Muscle of back (tissue), 11 donors: Measurements from ENCODE around the gene NCKAP5. TPM values are rescaled to one million over a fixed set of nuclear protein-coding genes. Genes with fewer than 3 reads are reported as not detected.

ENCODE experiments used
- DNase-seq, 3 donors: peaks; one replicate each; pipeline versions ENCODE4 v3.0.0 to v3.0.0-alpha.2; 2013
- polyA plus RNA-seq, 10 donors: library from polyadenylated mRNA; unstranded; fragments of 120-200 nt; gene quantifications; one replicate each; pipeline ENCODE4 v1.2.1, GENCODE V29; 2013; ENCODE audit not compliant: insufficient read length in 10 of 10

Gene NCKAP5
- polyA plus RNA-seq, 10 donors: 3.3 to 8.8 (median 6.7) TPM

GRCh38 chr2:132953771-132954170 lies 614.5 kb downstream of the NCKAP5 start:
- DNase-seq: no peak

- DNase-seq: no peak
Measured at GRCh38 chr2:132951008-132951714, 617.1 kb downstream of the NCKAP5 start.

GRCh38 chr2:132949108-132949507 lies 619.2 kb downstream of the NCKAP5 start:
- no peak for DNase-seq

GRCh38 chr2:132948211-132948610 lies 620.1 kb downstream of the NCKAP5 start:
- no peak for DNase-seq

- peak; percentile 49 to 71 (median 52) for DNase-seq
Measured at GRCh38 chr2:132943829-132944228, 624.4 kb downstream of the NCKAP5 start.

- DNase-seq: no peak
Measured at GRCh38 chr2:132941296-132942020, 626.8 kb downstream of the NCKAP5 start.

- no peak for DNase-seq
Measured at GRCh38 chr2:132937629-132938028, 630.6 kb downstream of the NCKAP5 start.

GRCh38 chr2:132936791-132937190 lies 631.5 kb downstream of the NCKAP5 start:
- DNase-seq: no peak

GRCh38 chr2:132936261-132936660 lies 632.0 kb downstream of the NCKAP5 start:
- peak in 1 of 3 donors; percentile 34 for DNase-seq

- DNase-seq: no peak
Measured at GRCh38 chr2:132929786-132930185, 638.5 kb downstream of the NCKAP5 start.

GRCh38 chr2:132923787-132924186 lies 644.5 kb downstream of the NCKAP5 start:
- peak in 1 of 3 donors; percentile 60 for DNase-seq

GRCh38 chr2:132915812-132916549 lies 652.3 kb downstream of the NCKAP5 start:
- no peak for DNase-seq

- DNase-seq: peak; percentile 20 to 74 (median 56)
Measured at GRCh38 chr2:132911726-132912724, 656.2 kb downstream of the NCKAP5 start.

GRCh38 chr2:132910432-132910831 lies 657.8 kb downstream of the NCKAP5 start:
- DNase-seq: no peak

GRCh38 chr2:132909427-132909826 lies 658.8 kb downstream of the NCKAP5 start:
- DNase-seq: peak in 1 of 3 donors; percentile 24

GRCh38 chr2:132904142-132904842 lies 664.0 kb downstream of the NCKAP5 start:
- peak in 1 of 3 donors; percentile 28 for DNase-seq

- no peak for DNase-seq
Measured at GRCh38 chr2:132902626-132903025, 665.6 kb downstream of the NCKAP5 start.

GRCh38 chr2:132901661-132902060 lies 666.6 kb downstream of the NCKAP5 start:
- DNase-seq: no peak

- DNase-seq: no peak
Measured at GRCh38 chr2:132897111-132897510, 671.2 kb downstream of the NCKAP5 start.

- no peak for DNase-seq
Measured at GRCh38 chr2:132896073-132896472, 672.2 kb downstream of the NCKAP5 start.

GRCh38 chr2:132891498-132891897 lies 676.8 kb downstream of the NCKAP5 start:
- DNase-seq: no peak
